Measurements from ENCODE around the gene CNDP2.

CNDP2 gene

GRCh38 chr18:74495581-74496507 is at the start of gene CNDP2:
CNDP2 (plus strand) TSS chr18:74496363; CDS start chr18:74499974, 3,611 bp downstream.
- DNase-seq, result peak; percentile 93 to 96

GRCh38 chr18:74446631-74447403 is 49.3 kb upstream of the CNDP2 start:
- DNase-seq, result no peak

GRCh38 chr18:74447404-74448152 is 48.6 kb upstream of the CNDP2 start:
- no peak for DNase-seq

GRCh38 chr18:74450626-74451025 is 45.5 kb upstream of the CNDP2 start:
- no peak for DNase-seq

- DNase-seq, result no peak
Observed at GRCh38 chr18:74451148-74451547, 45.0 kb upstream of the CNDP2 start.

GRCh38 chr18:74453016-74453566 is 43.1 kb upstream of the CNDP2 start:
- DNase-seq, result no peak

- no peak for DNase-seq
Observed at GRCh38 chr18:74453642-74454198, 42.4 kb upstream of the CNDP2 start.

GRCh38 chr18:74454279-74454751 is 41.8 kb upstream of the CNDP2 start:
- DNase-seq, result no peak

GRCh38 chr18:74455386-74455785 is 40.8 kb upstream of the CNDP2 start:
- no peak for DNase-seq

- DNase-seq, result no peak
Observed at GRCh38 chr18:74456017-74456348, 40.2 kb upstream of the CNDP2 start.

GRCh38 chr18:74456349-74457042 is 39.7 kb upstream of the CNDP2 start:
- no peak for DNase-seq

- no peak for DNase-seq
Observed at GRCh38 chr18:74457043-74457724, 39.0 kb upstream of the CNDP2 start, which contains the start of gene DIPK1C. DIPK1C (minus strand) TSS chr18:74457308; CDS start chr18:74457259, 49 bp downstream.

GRCh38 chr18:74457725-74458421 is 38.3 kb upstream of the CNDP2 start:
- DNase-seq, result no peak

GRCh38 chr18:74459889-74460288 is 36.3 kb upstream of the CNDP2 start:
- DNase-seq, result no peak

GRCh38 chr18:74460825-74461224 is 35.3 kb upstream of the CNDP2 start:
- DNase-seq, result no peak

- no peak for DNase-seq
Observed at GRCh38 chr18:74463254-74463653, 32.9 kb upstream of the CNDP2 start.

- no peak for DNase-seq
Observed at GRCh38 chr18:74463983-74464382, 32.2 kb upstream of the CNDP2 start.

- no peak for DNase-seq
Observed at GRCh38 chr18:74465775-74466174, 30.4 kb upstream of the CNDP2 start.

- DNase-seq, result no peak
Observed at GRCh38 chr18:74468547-74469061, 27.6 kb upstream of the CNDP2 start.

GRCh38 chr18:74472312-74472711 is 23.9 kb upstream of the CNDP2 start:
- DNase-seq, result no peak

Measured in NCI-H524 (cell line).